GM04504 (cell line): ENCODE data around the gene CST9.
"Not testable (repeated sequence)": the region's sequence is repeated elsewhere in the genome, so short reads cannot be mapped to it uniquely, and the experiment has no call there.

Experiments used
- DNase-seq: peaks from one replicate; pipeline ENCODE4 v3.0.0-alpha.2; 2012; ENCODE audit warnings: low read depth

CST9 gene

DNA sequence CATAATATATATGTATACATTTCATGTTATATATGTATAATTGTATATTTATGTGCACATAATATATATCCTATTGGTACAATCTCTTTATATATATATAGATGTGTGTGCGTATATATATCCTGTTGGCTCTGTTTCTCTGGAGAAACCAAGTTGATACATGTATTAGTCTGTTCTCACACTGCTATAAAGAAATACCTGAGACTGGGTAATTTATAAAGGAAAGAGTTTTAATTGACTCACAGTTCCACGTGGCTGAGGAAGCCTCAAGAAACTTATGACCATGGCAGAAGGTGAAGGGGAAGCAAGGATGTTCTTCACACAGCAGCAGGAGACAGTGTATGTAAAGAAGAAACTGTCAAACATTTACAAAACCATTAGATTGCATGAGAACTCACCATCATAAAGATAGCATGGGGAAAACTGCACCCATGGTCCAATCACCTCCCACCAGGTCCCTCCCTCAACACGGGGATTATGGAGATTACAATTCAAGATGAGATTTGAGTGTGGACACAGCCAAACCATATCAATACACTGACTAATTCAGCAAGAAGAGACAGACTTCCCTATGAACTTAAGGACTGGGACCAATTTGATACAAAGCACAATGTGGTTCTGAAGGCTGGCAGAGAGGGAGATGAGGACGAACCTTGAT is 18.1 kb upstream of the CST9 start:
- DNase-seq: no peak

DNA sequence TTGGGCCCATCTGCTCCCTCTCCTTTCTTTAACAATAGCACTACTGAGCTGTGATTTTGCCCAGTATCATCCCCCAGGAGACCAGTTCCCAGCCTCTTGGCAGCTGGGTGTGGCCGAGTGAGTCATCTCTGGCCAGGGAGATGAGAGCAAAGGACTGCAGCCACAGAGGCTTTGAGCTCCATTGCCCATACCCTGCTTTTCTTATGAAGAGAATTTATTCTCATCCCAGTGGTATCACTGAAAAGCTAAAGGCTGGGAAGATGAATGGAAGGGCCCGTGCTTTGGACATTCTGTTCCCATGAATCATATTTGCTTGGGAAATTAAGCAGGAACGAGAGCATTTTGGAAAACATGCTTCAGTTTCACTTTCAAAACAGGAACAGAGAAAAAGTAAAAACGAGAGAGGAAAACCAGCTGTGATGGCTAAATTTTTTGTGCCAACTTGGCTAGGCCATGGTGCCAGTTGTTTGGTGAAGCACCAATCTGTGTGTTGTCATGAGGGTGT is 17.2 kb upstream of the CST9 start:
- peak; percentile 79 for DNase-seq

DNA sequence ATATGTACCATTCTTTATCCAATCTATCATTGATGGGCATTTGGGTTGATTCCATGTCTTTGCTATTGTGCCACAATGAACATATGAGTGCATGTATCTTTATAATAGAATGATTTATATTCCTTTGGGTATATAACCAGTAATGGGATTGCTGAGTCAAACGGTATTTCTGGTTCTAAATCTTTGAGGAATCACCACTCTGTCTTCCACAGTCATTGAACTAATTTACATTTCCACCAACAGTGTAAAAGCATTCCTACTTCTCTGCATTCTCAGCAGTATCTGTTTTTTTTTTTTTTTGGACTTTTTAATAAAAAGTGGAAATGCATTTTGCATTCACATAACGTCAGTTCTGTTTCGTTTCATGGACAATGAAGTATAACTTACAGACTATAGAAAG is 16.7 kb upstream of the CST9 start:
- DNase-seq: not testable (repeated sequence)

DNA sequence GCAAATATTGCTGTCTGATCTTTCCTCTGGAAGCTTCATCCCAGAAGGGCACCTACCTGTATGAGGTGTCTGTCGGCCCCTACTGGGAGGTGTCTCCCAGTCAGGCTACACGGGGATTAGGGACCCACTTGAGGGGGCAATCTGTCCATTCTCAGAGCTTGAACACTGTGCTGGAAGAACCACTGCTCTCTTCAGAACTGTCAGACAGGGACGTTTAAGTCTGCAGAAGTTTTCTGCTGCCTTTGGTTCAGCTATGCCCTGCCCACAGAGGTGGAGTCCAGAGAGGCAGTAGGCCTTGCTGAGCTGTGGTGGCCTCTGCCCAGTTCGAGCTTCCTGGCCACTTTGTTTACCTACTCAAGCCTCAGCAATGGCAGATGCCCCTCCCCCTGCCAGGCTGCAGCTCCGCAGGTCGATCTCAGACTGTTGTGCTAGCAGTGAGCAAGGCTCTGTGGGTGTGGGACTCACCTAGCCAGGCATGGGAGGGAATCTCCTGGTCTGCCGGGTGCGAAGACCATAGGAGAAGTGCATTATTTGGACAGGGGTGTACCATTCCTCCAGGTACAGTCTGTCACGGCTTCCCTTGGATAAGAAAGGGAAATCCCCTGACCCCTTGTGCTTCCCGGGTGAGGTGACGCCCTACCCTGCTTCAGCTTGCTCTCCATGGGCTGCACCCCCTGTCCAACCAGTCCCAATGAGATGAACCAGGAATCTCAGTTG is 15.1 kb upstream of the CST9 start:
- DNase-seq: not testable (repeated sequence)

DNA sequence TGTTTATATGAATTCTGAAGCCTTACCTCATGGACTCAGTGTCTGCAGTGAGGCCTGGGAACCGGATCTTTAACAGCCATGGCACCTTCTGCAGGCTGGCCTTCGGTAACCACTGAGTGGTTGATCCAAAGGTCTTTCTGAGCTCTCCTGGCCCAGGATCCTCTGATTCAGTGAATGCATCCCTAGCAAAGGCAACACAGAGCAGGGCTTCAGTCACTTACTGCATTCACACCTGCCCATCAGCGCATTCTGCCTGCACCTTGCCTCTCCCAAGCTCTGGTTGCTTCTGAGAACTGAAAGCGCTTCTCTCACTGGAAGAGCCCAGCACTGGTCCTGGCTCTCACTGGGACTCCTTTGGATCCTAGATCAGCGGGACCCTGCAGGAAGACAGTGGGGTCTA is 8.4 kb upstream of the CST9 start:
- DNase-seq: no peak

DNA sequence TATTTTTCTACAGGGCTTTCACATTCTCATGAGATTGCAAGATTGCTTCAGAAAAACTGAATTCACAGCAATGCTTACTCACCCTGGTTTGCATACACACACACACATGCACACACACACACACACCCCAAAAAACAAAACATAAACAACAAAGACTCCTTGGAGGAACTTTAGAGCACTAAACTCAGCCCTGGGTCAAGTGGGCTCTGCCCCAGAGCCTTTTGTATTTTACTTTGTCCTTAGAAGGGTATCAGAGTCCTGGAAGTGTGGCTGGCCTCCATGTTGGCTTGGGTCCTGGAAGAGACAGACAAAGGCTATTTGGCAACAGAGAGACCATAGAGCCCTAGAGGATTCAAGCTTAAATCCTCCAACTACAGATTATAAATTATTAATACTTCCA is 8.0 kb upstream of the CST9 start:
- no peak for DNase-seq

DNA sequence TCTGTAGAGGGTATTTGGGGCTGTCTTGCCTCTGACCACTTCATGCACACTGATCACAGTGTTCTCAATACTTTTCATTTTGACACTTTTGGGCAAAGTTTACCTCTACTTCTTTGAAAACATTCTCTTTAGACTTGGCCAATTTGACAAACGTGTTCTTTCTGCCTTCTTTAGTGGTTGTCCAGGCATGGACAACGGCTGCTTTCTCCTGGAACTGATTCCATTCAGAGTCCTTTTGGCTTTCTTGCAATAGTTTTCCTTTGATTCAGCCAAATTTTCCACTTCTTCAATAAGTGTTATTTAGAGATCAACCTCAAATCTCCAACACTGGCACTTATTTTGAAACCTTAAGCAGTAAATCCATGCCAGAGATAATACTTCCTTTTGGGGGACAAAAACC is 6.7 kb upstream of the CST9 start:
- no peak for DNase-seq

DNA sequence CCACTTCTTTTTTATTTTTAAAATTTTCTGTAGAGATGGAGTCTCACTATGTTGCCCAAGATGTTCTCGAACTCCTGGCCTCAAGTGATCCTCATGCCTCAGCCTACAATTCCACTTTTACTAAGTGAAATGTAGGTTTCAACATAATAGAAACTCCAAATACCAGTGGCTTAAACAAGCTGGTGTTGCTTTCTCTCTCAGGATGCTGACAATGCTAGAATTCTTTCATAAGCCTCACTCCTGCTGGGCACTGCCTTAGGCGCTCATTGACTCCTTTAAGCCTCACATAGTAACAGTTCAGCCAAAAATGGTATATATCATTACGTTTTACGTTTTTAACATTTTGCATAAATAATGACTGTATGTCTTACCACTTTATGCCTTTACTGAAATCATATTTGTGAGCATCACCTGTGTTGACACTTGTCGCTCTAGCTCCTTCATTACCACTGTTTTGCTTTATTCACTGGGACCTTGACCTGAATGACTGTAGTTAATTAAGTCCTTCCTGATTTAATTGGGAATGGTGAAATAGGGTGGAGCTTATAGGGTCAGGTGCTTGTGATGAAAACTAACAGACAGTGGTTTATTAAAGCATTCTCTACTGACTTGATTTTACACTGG is 3.9 kb upstream of the CST9 start:
- DNase-seq: no peak

DNA sequence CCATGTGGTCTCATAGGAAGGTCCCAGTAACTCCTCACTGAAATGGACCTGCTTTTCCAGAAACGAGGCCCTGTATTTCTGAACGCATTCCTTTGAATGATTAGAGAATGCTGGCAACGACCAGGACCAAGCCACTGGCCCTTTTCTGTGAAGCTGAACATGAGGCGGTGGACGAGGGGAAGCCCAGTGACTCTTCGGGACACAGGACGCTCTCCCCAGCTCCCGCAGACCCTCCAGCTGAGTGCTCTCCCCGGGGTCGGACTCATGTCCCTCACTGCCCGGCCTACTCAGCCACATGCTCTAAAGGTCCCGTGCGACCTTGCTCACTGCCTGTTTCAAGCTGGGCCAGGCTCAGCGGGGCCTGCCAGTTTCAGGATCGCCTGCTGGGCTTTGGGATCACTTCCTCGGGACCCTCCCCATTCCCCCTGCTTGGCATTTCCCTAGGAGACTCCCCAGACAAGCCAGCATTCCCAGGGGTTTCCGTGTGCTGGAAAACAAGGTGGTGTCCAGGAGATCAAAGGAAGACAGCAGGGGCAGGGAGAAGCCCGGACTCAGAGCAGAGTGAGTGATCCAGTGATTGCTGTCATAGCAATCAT is 2.6 kb upstream of the CST9 start:
- DNase-seq: no peak

DNA sequence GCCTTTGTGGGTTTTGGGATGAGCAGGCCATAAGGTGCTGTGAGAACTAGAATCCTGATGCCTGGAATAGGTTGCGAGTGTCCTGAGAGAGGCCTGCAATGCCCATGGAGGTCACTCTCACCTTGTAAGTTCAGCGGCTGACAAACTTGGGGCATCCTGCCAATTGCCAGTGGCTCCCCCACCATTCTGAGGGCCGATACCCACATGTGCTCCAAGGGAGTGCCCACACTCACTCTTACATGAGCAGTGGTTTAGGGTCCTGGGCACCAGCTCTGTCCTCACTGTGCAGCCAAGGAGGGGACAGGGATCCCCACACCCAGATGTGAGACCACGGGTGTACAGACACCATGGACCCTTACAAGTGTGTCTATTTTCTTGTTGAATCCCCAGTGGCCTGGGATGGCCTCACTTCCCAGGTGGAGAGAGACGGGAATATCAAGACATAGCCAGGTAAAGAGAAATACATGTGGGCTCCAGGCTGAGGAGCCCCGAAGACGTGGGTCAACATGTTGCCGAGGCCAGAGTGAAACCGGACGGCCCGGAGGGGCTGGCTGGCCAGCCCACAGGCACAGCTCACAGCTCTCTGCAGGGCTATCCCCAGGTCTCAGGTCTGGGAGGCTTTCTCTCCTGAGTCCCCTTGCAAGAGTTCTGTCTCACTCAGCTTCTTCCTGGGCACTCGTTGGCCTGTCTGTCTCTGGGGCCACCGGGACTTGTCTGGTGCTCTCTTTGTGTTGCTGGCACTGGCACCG is 2.0 kb upstream of the CST9 start:
- no peak for DNase-seq

DNA sequence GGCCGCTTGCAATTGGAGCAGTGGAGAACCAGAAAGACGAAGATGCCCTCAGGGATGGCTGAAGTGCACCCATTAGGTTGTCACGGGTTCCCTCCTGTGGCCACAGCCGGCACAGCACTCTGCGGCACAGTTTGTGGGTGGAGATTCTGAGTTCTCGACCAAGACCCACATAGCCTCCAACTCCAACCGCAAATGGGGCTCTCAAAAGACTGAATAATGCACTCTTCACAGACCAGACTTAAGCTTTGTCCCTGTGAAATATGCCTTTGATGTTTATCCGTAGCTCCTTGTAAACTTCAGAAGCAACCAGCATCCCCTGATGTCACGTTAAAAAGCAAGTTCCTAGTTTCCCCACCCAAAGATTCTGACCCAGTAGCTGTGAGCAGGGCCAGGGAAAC is 934 bp upstream of the CST9 start:
- DNase-seq: peak; percentile 40

DNA sequence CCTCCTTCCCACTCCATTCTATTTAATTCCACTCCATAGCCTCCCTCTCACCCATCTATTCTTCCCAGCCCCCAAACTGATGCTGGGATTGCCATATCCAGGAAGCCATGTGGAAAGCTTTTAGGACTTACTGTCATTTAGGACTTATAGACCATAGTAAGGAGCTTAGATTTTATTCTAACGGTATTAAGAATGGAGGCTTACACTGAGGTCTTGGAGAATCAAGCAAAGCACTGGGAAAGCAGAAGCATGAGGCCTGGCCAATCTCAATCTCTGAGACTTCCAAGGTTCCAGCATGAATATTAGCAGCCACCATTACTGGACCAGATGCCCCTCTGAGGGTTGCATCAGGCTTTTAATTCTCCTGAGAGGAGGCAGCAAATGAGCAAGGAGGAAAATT is 1.4 kb downstream of the CST9 start:
- no peak for DNase-seq

DNA sequence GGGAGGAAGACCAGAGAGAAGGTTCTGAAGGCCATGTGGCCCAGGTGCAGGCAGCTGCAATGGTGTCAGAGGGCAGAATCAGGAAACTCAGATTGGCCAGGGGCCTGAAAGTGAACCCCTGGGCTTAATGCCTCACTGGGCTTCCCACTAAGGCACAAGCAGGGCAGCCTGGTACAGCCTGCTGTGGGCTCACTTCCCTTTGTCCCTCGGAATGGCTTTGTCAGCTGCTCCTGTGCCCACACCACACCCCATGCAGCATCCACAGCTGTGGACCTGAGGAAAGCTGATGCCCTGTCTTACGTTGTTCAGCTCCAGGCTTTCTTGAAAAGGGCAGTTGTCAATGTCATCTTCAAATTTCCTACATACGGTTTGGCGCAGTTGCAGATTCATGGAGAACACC is 2.4 kb downstream of the CST9 start:
- DNase-seq: no peak

DNA sequence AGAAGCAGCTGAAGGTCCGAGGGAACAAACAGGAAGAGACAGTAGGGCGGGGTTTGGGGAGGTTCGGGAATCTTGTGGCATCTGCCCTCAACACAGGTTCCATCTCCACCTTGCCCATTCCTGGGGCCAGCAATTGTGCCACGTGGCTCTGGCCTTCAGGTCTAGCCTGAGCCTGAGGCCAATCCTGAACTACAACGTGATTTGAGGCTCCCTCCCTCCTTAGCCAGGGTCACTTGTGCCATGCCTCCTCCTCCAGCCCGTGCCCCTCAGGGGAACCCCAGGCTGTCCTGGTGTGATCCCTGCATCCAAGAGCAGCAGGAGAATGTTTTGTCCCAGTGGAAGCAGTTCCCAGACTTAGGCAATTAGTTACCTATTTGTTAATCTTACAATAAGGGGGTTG is 3.0 kb downstream of the CST9 start:
- no peak for DNase-seq

DNA sequence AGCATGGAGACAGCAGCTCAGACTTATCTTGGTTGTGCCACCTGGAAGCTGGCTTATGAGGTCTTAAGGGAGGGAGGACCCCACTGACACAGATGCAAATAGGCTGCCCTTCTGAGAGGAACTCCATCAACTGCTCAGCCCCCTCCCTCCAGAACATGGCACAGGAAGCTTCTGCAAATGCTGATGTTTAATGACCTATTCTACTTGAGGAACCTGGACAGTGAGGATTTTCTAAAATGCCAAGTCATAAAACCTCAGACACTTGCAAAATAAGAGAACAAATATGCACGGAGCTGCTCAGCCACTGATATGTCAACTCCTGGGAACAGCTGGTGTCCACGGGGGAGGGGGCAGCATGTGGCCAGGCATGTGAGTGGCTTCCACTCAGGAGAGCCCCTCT is 3.5 kb downstream of the CST9 start:
- DNase-seq: no peak

DNA sequence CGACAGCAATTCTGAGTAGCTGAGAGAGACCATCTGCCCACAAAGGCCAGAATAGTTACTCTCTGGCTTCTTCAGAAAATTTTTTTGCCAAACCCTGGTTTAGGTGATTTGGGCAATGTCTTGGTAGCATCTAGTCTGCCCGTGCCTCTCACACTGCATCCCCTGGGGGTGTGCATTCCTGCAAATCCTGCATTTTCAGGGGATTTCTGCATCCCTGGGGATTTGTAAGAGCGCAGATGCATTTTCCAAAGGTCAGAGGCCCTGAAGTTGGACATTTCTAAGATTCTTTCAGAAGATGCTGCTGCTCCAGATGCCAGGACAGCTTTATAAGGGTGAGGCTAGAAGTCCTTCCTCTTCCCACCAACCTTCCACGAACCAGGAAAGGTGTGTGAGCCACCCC is 4.0 kb downstream of the CST9 start:
- no peak for DNase-seq

DNA sequence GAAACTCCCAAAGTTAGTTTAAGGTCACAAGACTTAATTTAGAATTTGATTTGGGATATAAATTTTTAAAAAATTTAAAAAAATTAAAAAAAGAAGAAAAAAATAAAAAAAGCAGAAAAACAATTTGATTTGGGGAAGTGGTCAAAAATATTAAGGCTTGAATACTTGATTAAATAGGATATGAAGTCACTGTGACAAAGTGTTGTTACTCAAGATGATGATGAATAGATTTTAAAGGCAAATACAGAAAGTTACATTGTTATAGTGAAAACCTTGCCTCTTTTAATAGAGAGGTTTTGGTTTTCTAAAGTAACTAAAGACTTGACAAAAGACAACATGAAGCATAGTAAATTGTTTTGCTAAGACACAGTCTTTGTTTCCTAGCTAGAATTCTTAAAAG is 7.2 kb downstream of the CST9 start:
- DNase-seq: no peak

DNA sequence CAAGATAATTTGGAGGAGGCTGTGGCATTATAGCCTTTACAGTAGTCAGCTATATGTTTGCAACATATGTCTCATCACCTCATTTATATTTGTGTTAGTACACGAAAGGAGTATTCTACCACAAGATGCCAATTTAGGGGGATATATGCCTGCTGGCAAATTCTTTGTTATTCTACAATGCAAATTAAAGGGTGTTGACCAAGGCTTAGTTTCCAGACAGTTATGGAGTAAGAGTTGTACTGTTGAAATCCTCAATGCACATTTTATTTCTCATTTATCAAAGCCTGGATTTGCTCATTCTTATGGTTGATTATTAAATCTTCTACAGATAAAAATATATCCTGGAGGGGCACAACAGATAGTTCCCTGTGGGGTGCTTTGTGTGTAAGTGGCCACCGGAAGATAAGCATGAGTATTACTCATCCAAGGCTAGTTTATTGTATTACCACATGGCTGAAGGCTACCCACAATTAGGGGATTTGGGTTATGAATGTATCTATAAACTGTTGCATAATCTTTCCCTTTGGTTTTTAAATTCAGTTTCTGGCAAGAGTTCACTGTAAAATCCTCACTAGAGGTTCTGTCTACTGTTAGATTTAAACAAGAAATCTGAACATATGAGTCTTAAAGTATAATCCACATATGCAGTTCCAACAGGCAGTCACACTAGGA is 9.0 kb downstream of the CST9 start:
- DNase-seq: no peak

DNA sequence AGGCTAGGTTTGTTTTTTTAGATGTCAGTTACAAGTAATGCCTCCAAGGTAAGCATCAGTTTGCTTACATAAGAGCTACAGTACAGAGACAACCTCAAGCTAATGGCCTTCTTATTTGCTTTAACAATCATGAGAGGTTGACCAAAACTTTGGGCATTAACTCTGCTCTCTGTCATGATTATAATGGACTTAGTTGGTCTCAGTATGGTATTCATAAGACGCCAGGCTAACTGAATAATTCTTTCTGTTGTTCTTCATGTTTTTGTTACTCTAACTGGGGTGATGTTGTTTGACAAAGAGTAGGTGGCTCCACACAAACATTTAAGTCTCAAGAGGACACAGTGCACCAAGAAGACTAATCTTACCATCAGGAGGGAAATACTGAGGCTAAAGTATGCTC is 9.8 kb downstream of the CST9 start:
- DNase-seq: no peak

DNA sequence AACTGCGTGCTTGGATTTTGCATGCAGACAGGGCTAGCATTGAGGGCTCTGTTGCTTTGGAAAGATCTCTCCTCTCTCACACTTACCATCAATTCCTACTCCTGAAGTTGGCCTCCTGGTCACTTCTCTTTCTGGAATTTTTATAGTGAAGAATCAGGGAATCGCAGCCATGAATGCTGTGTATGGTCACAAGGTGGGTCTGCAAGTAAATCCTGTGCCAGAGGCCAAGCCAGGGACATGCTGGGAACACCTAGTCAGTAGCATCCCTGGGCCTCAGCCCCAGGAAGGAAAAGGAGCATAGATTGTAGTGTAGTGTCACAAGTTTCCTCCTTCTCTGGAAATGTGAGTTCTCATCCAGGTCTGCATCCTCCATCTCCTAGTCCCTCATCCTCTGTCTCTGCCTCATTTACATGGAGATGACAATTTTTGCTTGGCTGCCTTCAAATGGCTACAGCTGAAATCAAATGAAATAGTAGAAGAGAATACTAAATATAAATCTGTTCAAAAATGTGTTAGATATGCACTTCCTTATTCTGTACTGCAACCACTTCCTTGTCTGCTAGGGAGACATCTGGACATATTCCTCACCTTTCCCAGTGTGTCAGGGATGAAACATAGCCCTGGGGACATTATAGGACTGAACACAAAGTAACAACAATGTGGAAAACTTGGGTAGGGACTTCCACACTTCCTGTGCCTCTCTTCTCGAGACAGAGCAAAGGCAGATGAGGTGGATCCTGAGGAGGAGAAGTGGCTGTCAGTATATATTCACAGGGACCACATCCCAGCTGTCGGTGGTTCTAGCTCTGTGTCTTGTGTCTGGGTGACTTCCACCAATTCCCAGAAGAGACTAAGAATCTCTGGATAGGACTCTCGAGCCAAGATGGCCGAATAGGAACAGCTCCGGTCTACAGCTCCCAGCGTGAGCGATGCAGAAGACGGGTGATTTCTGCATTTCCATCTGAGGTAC is 17.0 kb downstream of the CST9 start:
- no peak for DNase-seq

DNA sequence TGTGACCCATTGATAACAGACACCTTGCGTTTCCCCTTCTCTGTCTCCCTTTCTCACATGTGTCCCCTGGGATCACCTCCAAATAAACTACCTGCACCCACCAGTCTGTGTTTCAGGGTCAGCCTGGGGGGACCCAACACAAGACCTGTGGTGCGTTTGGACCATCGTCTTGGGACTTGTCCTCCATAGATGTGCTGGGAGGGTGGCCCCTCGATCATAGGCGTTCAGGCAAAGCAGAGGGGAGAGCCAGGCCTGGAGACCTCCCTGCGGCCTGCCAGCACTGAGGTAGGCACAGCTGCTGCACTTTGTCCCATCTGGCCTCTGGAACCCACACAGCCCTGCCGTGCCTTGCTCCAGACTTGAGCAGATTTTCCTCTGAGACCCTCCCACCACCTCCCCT is 18.1 kb downstream of the CST9 start:
- DNase-seq: no peak
